Liver (tissue), 9 donors: ENCODE measurements around the gene TMEM254. TPM values are rescaled to one million over a fixed set of nuclear protein-coding genes. Genes with fewer than 3 reads are reported as not detected.

Experiments
- DNase-seq: peaks from one replicate; pipeline ENCODE4 v3.0.0-alpha.2; 2017; ENCODE audit warnings: low spot score
- H3K27ac ChIP-seq, 2 donors: one replicate each; pipeline ENCODE4 v1.7.0; 2013; ENCODE audit warnings: inconsistent platforms in 2 of 2, low read length in 2 of 2, control low read depth in 1 of 2, low read depth in 1 of 2, mild to moderate bottlenecking in 1 of 2
- H3K27me3 ChIP-seq, 4 donors: one replicate each; pipeline versions ENCODE4 v1.6.1 to v1.7.0; 2013; ENCODE audit warnings: low read length in 3 of 4, inconsistent platforms in 1 of 4, mild to moderate bottlenecking in 1 of 4, moderate library complexity in 1 of 4; ENCODE audit not compliant: control insufficient read depth in 4 of 4, insufficient read depth in 4 of 4
- H3K36me3 ChIP-seq, 4 donors: one replicate each; pipeline versions ENCODE4 v1.6.1 to v1.7.0; 2013; ENCODE audit warnings: low read length in 3 of 4, mild to moderate bottlenecking in 3 of 4, low read depth in 1 of 4, moderate library complexity in 1 of 4; ENCODE audit not compliant: control insufficient read depth in 4 of 4, insufficient read depth in 3 of 4
- H3K4me1 ChIP-seq, 4 donors: one replicate each; pipeline versions ENCODE4 v1.6.1 to v1.7.0; 2013; ENCODE audit warnings: low read length in 3 of 4, mild to moderate bottlenecking in 3 of 4, moderate library complexity in 1 of 4; ENCODE audit not compliant: control insufficient read depth in 4 of 4, insufficient read depth in 4 of 4
- H3K4me3 ChIP-seq, 3 donors: one replicate each; pipeline versions ENCODE4 v1.6.1 to v1.7.0; 2013; ENCODE audit warnings: low read length in 3 of 3, control low read depth in 1 of 3, low read depth in 1 of 3, mild to moderate bottlenecking in 1 of 3
- H3K9ac ChIP-seq, 2 donors: one replicate each; pipeline ENCODE4 v1.7.0; 2013; ENCODE audit warnings: low read length in 2 of 2, mild to moderate bottlenecking in 2 of 2, moderate library complexity in 2 of 2, control low read depth in 1 of 2, low read depth in 1 of 2
- H3K9me3 ChIP-seq, 4 donors: one replicate each; pipeline versions ENCODE4 v1.6.1 to v1.7.0; 2013; ENCODE audit warnings: low read length in 3 of 4; ENCODE audit not compliant: control insufficient read depth in 4 of 4
- FOXA1 ChIP-seq: IDR thresholded peaks from 2 replicates; pipeline ENCODE4 v1.6.1; 2016; ENCODE audit warnings: antibody characterized with exemption
- FOXA2 ChIP-seq: IDR thresholded peaks from 2 replicates; pipeline ENCODE4 v1.6.1; 2016; ENCODE audit warnings: antibody characterized with exemption
- GABPA ChIP-seq, 2 donors: IDR thresholded peaks in 1 of 2; conservative IDR thresholded peaks in 1 of 2; 2 replicates each; pipeline ENCODE4 v1.6.1; 2016; ENCODE audit warnings: antibody characterized with exemption in 2 of 2, mild to moderate bottlenecking in 1 of 2, moderate library complexity in 1 of 2
- HNF4A ChIP-seq, 2 donors: conservative IDR thresholded peaks; 2 replicates each; pipeline ENCODE4 v1.6.1; 2016; ENCODE audit warnings: antibody characterized with exemption in 2 of 2, mild to moderate bottlenecking in 2 of 2
- HNF4G ChIP-seq: IDR thresholded peaks from 2 replicates; pipeline ENCODE4 v1.6.1; 2016; ENCODE audit warnings: antibody characterized with exemption
- JUND ChIP-seq, 2 donors: IDR thresholded peaks; 2 replicates each; pipeline ENCODE4 v1.6.1; 2016; ENCODE audit warnings: antibody characterized with exemption in 2 of 2
- NR2F2 ChIP-seq: IDR thresholded peaks from 2 replicates; pipeline ENCODE4 v1.6.1; 2016; ENCODE audit warnings: antibody characterized with exemption
- RAD21 ChIP-seq, 2 donors: IDR thresholded peaks; 2 replicates each; pipeline ENCODE4 v1.6.1; 2016; ENCODE audit warnings: antibody characterized with exemption in 2 of 2, mild to moderate bottlenecking in 2 of 2
- REST ChIP-seq: IDR thresholded peaks from 2 replicates; pipeline ENCODE4 v1.6.1; 2016; ENCODE audit warnings: antibody characterized with exemption, mild to moderate bottlenecking
- RXRA ChIP-seq, 2 donors: IDR thresholded peaks; 2 replicates each; pipeline ENCODE4 v1.6.1; 2017 to 2018; ENCODE audit warnings: antibody characterized with exemption in 2 of 2, mild to moderate bottlenecking in 1 of 2
- SP1 ChIP-seq: IDR thresholded peaks from 2 replicates; pipeline ENCODE4 v1.6.1; 2018; ENCODE audit warnings: antibody characterized with exemption, mild to moderate bottlenecking
- TAF1 ChIP-seq: conservative IDR thresholded peaks from 2 replicates; pipeline ENCODE4 v1.6.1; 2016; ENCODE audit warnings: antibody characterized with exemption, mild to moderate bottlenecking
- ZBTB33 ChIP-seq: IDR thresholded peaks from 2 replicates; pipeline ENCODE4 v1.6.1; 2016; ENCODE audit warnings: antibody characterized with exemption
- WGBS: extraction: QIAGEN DNeasy Blood & Tissue Kit; methylation state at CpG from one replicate; pipeline ENCODE4 v1.1.7; 2013; 5-methylcytosine and 5-hydroxymethylcytosine counted together
- polyA plus RNA-seq, 2 donors: library from polyadenylated mRNA; stranded (reverse) in 1 of 2; unstranded in 1 of 2; fragments of 200-250 nt in 1 of 2; fragments of >200 nt in 1 of 2; fragmentation: Nextera tagmentation in 1 of 2; extraction: Ambion mirVana in 1 of 2; gene quantifications; one replicate each; pipeline versions ENCODE4 v1.2.1 to v1.2.3, GENCODE V29; 2013 to 2015
- total RNA-seq, 2 donors: library from RNA; depleted of rRNA; stranded (reverse); fragments of >200 nt; gene quantifications; one replicate each; pipeline ENCODE4 v1.2.3, GENCODE V29; 2014
- TF ChIP-seq, protein P1 (sequence below): IDR thresholded peaks from 2 replicates; pipeline ENCODE4 v1.6.1; 2016; ENCODE audit warnings: antibody characterized with exemption
- TF ChIP-seq, protein P2 (sequence below): IDR thresholded peaks from 2 replicates; pipeline ENCODE4 v1.6.1; 2016; ENCODE audit warnings: antibody characterized with exemption
- donor health status: healthy.
- donor health status: healthy.
- donor health status: healthy.
- donor health status: healthy.
- donor health status: healthy.

The TMEM254 gene
- total and polyA plus RNA-seq, 4 donors = 10.0 to 33.2 (median 20.7) TPM

DNA sequence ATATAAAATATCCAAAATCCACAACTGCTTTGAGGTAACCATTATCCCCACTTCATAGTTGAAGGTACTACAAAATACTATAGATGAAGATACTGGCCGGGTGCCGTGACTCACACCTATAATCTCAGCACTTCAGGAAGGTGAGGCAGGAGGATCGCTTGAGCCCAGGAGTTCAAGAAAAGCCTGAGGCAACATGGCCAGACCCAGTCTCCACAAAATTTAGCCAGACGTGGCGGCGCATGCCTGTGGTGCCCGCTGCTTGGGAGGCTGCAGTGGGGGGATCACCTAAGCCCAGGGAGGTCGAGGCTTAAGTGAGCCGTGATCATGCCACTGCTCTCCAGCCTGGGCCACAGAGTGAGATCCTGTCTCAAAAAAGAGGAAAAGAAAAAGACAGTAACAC lies 21.7 kb downstream of the TMEM254 start:
- 95% methylated on average over 9 of the region's 9 CpGs for WGBS
- Histone ChIP-seq H3K27me3 (no peaks in the 10 kb centered on the region), H3K9ac (no peak overlapping the region), H3K36me3 (no peaks in the 10 kb centered on the region), H3K9me3 (no peaks in the 10 kb centered on the region), H3K27ac (no peak overlapping the region), H3K4me3 (no peak overlapping the region), H3K4me1 (no peaks in the 10 kb centered on the region)
- no peak for TF ChIP-seq NR2F2
- no peak for TF ChIP-seq RAD21 (IDR thresholded peaks at IDR 0.05)
- TF ChIP-seq RXRA (IDR thresholded peaks at IDR 0.05) = no peak
- no peak for TF ChIP-seq TAF1
- TF ChIP-seq, protein P1, sequence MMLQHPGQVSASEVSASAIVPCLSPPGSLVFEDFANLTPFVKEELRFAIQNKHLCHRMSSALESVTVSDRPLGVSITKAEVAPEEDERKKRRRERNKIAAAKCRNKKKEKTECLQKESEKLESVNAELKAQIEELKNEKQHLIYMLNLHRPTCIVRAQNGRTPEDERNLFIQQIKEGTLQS = no peak
- TF ChIP-seq, protein P2, sequence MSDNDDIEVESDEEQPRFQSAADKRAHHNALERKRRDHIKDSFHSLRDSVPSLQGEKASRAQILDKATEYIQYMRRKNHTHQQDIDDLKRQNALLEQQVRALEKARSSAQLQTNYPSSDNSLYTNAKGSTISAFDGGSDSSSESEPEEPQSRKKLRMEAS = no peak
- TF ChIP-seq FOXA2 = no peak
- DNase-seq = no peak

GRCh38 chr10:80100861-80101695 lies 22.6 kb downstream of the TMEM254 start:
- Histone ChIP-seq H3K4me3 (no peak overlapping the region), H3K9ac (no peak overlapping the region), H3K36me3 (no peaks in the 10 kb centered on the region), H3K9me3 (no peaks in the 10 kb centered on the region), H3K27me3 (no peaks in the 10 kb centered on the region), H3K4me1 (no peaks in the 10 kb centered on the region), H3K27ac (no peak overlapping the region)
- no peak for TF ChIP-seq GABPA (IDR thresholded peaks at IDR 0.05 in 1 of 2, conservative IDR thresholded peaks at IDR 0.05 in 1 of 2)
- no peak for TF ChIP-seq ZBTB33
- TF ChIP-seq FOXA1 = no peak
- no peak for TF ChIP-seq HNF4A (conservative IDR thresholded peaks at IDR 0.05)
- TF ChIP-seq JUND (IDR thresholded peaks at IDR 0.05) = no peak
- TF ChIP-seq RXRA (IDR thresholded peaks at IDR 0.05) = no peak
- TF ChIP-seq FOXA2 = no peak
- no peak for TF ChIP-seq HNF4G
- no peak for TF ChIP-seq TAF1
- no peak for TF ChIP-seq NR2F2
- WGBS = 79% methylated on average over 15 of the region's 15 CpGs
- no peak for DNase-seq

DNA sequence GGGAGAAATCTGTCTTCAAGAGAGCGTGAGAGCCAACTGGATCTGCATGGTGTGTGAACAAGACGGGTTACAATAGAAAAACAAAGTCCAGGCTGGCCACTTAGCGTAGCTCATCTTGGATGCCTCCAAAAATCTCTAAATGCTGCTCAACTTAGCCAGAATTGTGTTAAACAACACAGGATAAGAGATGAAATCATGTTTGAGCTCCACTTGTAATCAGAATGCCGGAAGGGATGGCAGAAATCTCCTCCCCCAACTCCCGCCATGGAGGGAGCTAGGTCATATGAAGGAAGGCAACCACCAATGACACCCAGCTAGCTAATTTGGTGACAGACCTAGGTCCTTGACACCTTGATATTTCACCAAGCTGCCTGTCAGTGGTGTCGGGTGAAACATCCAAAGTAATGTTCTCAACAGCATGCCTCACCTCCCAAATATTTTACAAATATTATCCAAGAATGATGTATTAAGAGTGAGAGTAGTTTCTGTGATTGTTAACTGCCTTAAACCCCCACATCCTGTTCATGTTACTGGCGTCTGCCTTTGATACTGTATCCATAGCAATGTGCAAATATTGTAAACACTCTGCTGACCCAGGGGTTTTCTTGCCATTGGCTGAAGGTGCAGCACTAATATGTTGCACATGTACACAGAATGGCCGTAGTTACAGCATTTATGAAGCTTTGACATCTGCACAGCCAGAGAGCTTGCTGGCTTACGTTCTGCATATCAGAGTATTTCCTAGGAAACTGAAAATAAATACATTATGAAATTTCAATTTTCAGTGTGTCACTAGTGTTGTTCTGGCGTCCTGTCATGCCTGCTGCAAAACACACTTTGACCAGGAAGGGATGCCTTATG lies 25.8 kb downstream of the TMEM254 start:
- 65% methylated on average over 10 of the region's 10 CpGs for WGBS
- no peak overlapping the region for H3K9ac ChIP-seq
- no peaks in the 10 kb centered on the region for H3K4me1 ChIP-seq
- TF ChIP-seq ZBTB33 = no peak
- TF ChIP-seq SP1 = no peak
- no peak for TF ChIP-seq REST
- no peak for TF ChIP-seq TAF1
- TF ChIP-seq HNF4A (conservative IDR thresholded peaks at IDR 0.05) = no peak
- no peak for TF ChIP-seq FOXA2
- TF ChIP-seq RXRA (IDR thresholded peaks at IDR 0.05) = no peak
- no peak for TF ChIP-seq FOXA1
- no peak for TF ChIP-seq HNF4G
- no peaks in the 10 kb centered on the region for H3K9me3 ChIP-seq
- H3K27ac ChIP-seq = peak overlapping the region; percentile 37 to 51
- no peaks in the 10 kb centered on the region for H3K36me3 ChIP-seq
- DNase-seq = no peak
- no peaks in the 10 kb centered on the region for H3K27me3 ChIP-seq
- no peak overlapping the region for H3K4me3 ChIP-seq
